Neural cell (in vitro differentiated cells): ENCODE results near the gene PLEKHA5. TPM values are rescaled to one million over a fixed set of nuclear protein-coding genes. Genes with fewer than 3 reads are reported as not detected.

Experiments used
- H2AFZ ChIP-seq: fragments of 200-600, 300-800 bp; sonication (generic), shearing (Covaris generic); 2 replicates; pipeline ENCODE4 v1.6.0; 2014; ENCODE audit warnings: low read depth, mild to moderate bottlenecking, antibody characterized with exemption, low read length, moderate library complexity
- H3F3A ChIP-seq: fragments of 200-600 bp; shearing (Covaris generic); 2 replicates; pipeline ENCODE4 v1.6.1; 2016; ENCODE audit warnings: mild to moderate bottlenecking, moderate library complexity, mixed read lengths, antibody characterized with exemption, low read length; ENCODE audit not compliant: insufficient read depth, poor library complexity, severe bottlenecking
- H3K27ac ChIP-seq: fragments of 200-600, 300-800 bp; sonication (generic), shearing (Covaris generic); 2 replicates; pipeline ENCODE4 v1.5.1; 2014; ENCODE audit warnings: mild to moderate bottlenecking, low read length, moderate library complexity
- H3K27me3 ChIP-seq: fragments of 300-800, 200-600 bp; sonication (generic), shearing (Covaris generic); 2 replicates; pipeline ENCODE4 v1.6.0; 2014; ENCODE audit warnings: mild to moderate bottlenecking, low read depth, low read length, moderate library complexity; ENCODE audit not compliant: insufficient read depth
- H3K36me3 ChIP-seq: fragments of 300-800, 200-600 bp; sonication (generic), shearing (Covaris generic); 2 replicates; pipeline ENCODE4 v1.5.1; 2014; ENCODE audit warnings: mild to moderate bottlenecking, antibody characterized with exemption, low read length, moderate library complexity; ENCODE audit not compliant: insufficient read depth
- H3K4me2 ChIP-seq: fragments of 300-800, 200-600 bp; sonication (generic), shearing (Covaris generic); 2 replicates; pipeline ENCODE4 v1.6.0; 2014; ENCODE audit warnings: mild to moderate bottlenecking, low read length
- H3K4me3 ChIP-seq: fragments of 300-800, 200-600 bp; sonication (generic), shearing (Covaris generic); 2 replicates; pipeline ENCODE4 v1.5.1; 2014; ENCODE audit warnings: mild to moderate bottlenecking, low read length, moderate library complexity
- H3K79me2 ChIP-seq: fragments of 200-600 bp; shearing (Covaris generic); replicated peaks from 2 replicates; pipeline ENCODE4 v1.6.0; 2014; ENCODE audit warnings: mild to moderate bottlenecking, low read length, moderate library complexity; ENCODE audit not compliant: insufficient read depth
- H3K9ac ChIP-seq: fragments of 300-800, 200-600 bp; sonication (generic), shearing (Covaris generic); 2 replicates; pipeline ENCODE4 v1.6.1; 2016; ENCODE audit warnings: mild to moderate bottlenecking, low read length, mixed read lengths
- H3K9me2 ChIP-seq: fragments of 200-600 bp; shearing (Covaris generic); 2 replicates; pipeline ENCODE4 v1.6.1; 2016; ENCODE audit warnings: mild to moderate bottlenecking, low read length, mixed read lengths; ENCODE audit not compliant: insufficient read depth
- H3K9me3 ChIP-seq: fragments of 200-600, 300-800 bp; sonication (generic), shearing (Covaris generic); 2 replicates; pipeline ENCODE4 v1.6.1; 2016; ENCODE audit warnings: mild to moderate bottlenecking, mixed run types, low read length, moderate library complexity, mixed read lengths
- H4K20me1 ChIP-seq: fragments of 200-600 bp; shearing (Covaris generic); 2 replicates; pipeline ENCODE4 v1.6.1; 2016; ENCODE audit warnings: mild to moderate bottlenecking, mixed run types; ENCODE audit not compliant: insufficient read depth
- CTCF ChIP-seq: fragments of 450-650 bp; IDR thresholded peaks from 2 replicates; pipeline ENCODE4 v1.5.1; 2014; ENCODE audit warnings: antibody characterized with exemption, mild to moderate bottlenecking, moderate library complexity; ENCODE audit not compliant: poor library complexity, severe bottlenecking
- EP300 ChIP-seq: fragments of 450-650 bp; conservative IDR thresholded peaks from 2 replicates; pipeline ENCODE4 v1.6.1; 2014; ENCODE audit warnings: antibody characterized with exemption, mild to moderate bottlenecking, moderate library complexity; ENCODE audit not compliant: poor library complexity, severe bottlenecking
- EZH2 ChIP-seq: fragments of 200-600, 300-800 bp; shearing (Covaris generic), sonication (generic); IDR thresholded peaks from 2 replicates; pipeline ENCODE4 v1.6.1; 2014; ENCODE audit warnings: antibody characterized with exemption, low read length, borderline replicate concordance, mild to moderate bottlenecking; ENCODE audit not compliant: insufficient read depth, poor library complexity, severe bottlenecking
- MXI1 ChIP-seq: fragments of 450-650 bp; conservative IDR thresholded peaks from 2 replicates; pipeline ENCODE4 v1.6.1; 2014; ENCODE audit warnings: antibody characterized with exemption, mild to moderate bottlenecking; ENCODE audit not compliant: poor library complexity, severe bottlenecking
- POLR2AphosphoS5 ChIP-seq: IDR thresholded peaks from 2 replicates; pipeline ENCODE4 v1.6.1; 2012
- RAD21 ChIP-seq: fragments of 450-650 bp; conservative IDR thresholded peaks from 2 replicates; pipeline ENCODE4 v1.6.1; 2014; ENCODE audit warnings: antibody characterized with exemption, mild to moderate bottlenecking, moderate library complexity
- REST ChIP-seq: IDR thresholded peaks from 2 replicates; pipeline ENCODE4 v1.6.1; 2012; ENCODE audit warnings: borderline replicate concordance
- SMC3 ChIP-seq: fragments of 450-650 bp; conservative IDR thresholded peaks from 2 replicates; pipeline ENCODE4 v1.6.1; 2014; ENCODE audit warnings: antibody characterized with exemption, mild to moderate bottlenecking, moderate library complexity; ENCODE audit not compliant: poor library complexity
- TAF1 ChIP-seq: IDR thresholded peaks from 2 replicates; pipeline ENCODE4 v1.6.1; 2012; ENCODE audit warnings: low read depth
- polyA plus RNA-seq: library from polyadenylated mRNA; depleted of rRNA; stranded (reverse); fragments of >200 nt; gene quantifications from 2 replicates; pipeline ENCODE4 v1.2.3, GENCODE V29; 2014

Gene PLEKHA5
- polyA plus RNA-seq, 1 donor from 2014 or later: 130 TPM

GRCh38 chr12:19285793-19286448 lies 156.4 kb downstream of the PLEKHA5 start:
- Histone ChIP-seq H3K4me2 (no peak overlapping the region), H3K79me2 (no peaks in the 10 kb centered on the region), H2AFZ (no peak overlapping the region), H3K27ac (no peak overlapping the region), H3K9me2 (no peaks in the 10 kb centered on the region), H3K36me3 (no peaks in the 10 kb centered on the region), H3K4me3 (no peak overlapping the region), H3K27me3 (no peaks in the 10 kb centered on the region), H3F3A (no peaks in the 10 kb centered on the region), H4K20me1 (no peaks in the 10 kb centered on the region), H3K9me3 (no peaks in the 10 kb centered on the region), H3K9ac (no peak overlapping the region)
- TF ChIP-seq POLR2AphosphoS5: peak; percentile 55
- peak; percentile 82 for TF ChIP-seq EP300
- no peak for TF ChIP-seq RAD21
- TF ChIP-seq EZH2: no peak
- no peak for TF ChIP-seq MXI1
- no peak for TF ChIP-seq SMC3
- TF ChIP-seq REST: no peak
- TF ChIP-seq TAF1: no peak
- no peak for TF ChIP-seq CTCF

GRCh38 chr12:19287302-19287701 lies 157.8 kb downstream of the PLEKHA5 start:
- no peaks in the 10 kb centered on the region for H3K27me3 ChIP-seq
- no peaks in the 10 kb centered on the region for H3K79me2 ChIP-seq
- H3F3A ChIP-seq: no peaks in the 10 kb centered on the region
- peaks cover 5% of the 10 kb centered on the region for H3K36me3 ChIP-seq
- no peaks in the 10 kb centered on the region for H4K20me1 ChIP-seq
- H3K9me2 ChIP-seq: no peaks in the 10 kb centered on the region
- no peak for TF ChIP-seq EP300
- TF ChIP-seq CTCF: no peak
- TF ChIP-seq REST: no peak
- no peak overlapping the region for H3K27ac ChIP-seq
- H3K4me3 ChIP-seq: no peak overlapping the region
- no peak overlapping the region for H2AFZ ChIP-seq
- no peak overlapping the region for H3K9ac ChIP-seq
- no peak overlapping the region for H3K4me2 ChIP-seq
- no peaks in the 10 kb centered on the region for H3K9me3 ChIP-seq
